Transverse colon (tissue), 4 donors: ENCODE measurements around the gene WDSUB1. TPM values are rescaled to one million over a fixed set of nuclear protein-coding genes. Genes with fewer than 3 reads are reported as not detected.

ENCODE experiments used
- DNase-seq: peaks from one replicate; pipeline ENCODE4 v3.0.0-alpha.2; 2019
- H3K27ac ChIP-seq, 4 donors: fragments of 200-600 bp; sonication (generic); 2 replicates each; pipeline ENCODE4 v1.5.1; 2016 to 2018; ENCODE audit warnings: inconsistent platforms in 4 of 4
- H3K27me3 ChIP-seq: fragments of 200-600 bp; sonication (generic); 2 replicates; pipeline ENCODE4 v1.5.1; 2017; ENCODE audit warnings: inconsistent platforms
- H3K36me3 ChIP-seq, 4 donors: fragments of 200-600 bp; sonication (generic); 2 replicates each; pipeline ENCODE4 v1.5.1; 2017 to 2019; ENCODE audit warnings: inconsistent platforms in 4 of 4
- H3K4me1 ChIP-seq, 4 donors: fragments of 200-600 bp; sonication (generic); 2 replicates each; pipeline ENCODE4 v1.5.1; 2017 to 2020; ENCODE audit warnings: inconsistent platforms in 4 of 4
- H3K4me3 ChIP-seq, 4 donors: fragments of 200-600 bp; sonication (generic); 1 replicate in 1 of 4; 2 replicates in 3 of 4; pipeline versions ENCODE4 v1.5.1 to v1.6.1; 2017 to 2019; ENCODE audit warnings: inconsistent platforms in 4 of 4
- H3K9me3 ChIP-seq, 2 donors: fragments of 200-600 bp; sonication (generic); 2 replicates each; pipeline ENCODE4 v1.5.1; 2017 to 2019; ENCODE audit warnings: inconsistent platforms in 2 of 2
- CTCF ChIP-seq, 5 experiments: fragments of 200-600 bp in 3 of 5; fragments of 450-650 bp in 2 of 5; sonication (generic) in 3 of 5; IDR thresholded peaks; 1 replicate in 2 of 5; 2 replicates in 3 of 5; pipeline ENCODE4 v1.5.1; 2016 to 2017; ENCODE audit warnings: antibody characterized with exemption in 5 of 5, inconsistent platforms in 3 of 5, mild to moderate bottlenecking in 2 of 5, moderate library complexity in 1 of 5
- EP300 ChIP-seq: sonication (generic); formaldehyde crosslinking; IDR thresholded peaks from one replicate; pipeline ENCODE4 v1.6.1; 2017; ENCODE audit warnings: antibody characterized with exemption, low read depth
- POLR2A ChIP-seq: fragments of 450-650 bp; IDR thresholded peaks from one replicate; pipeline ENCODE4 v1.6.1; 2016; ENCODE audit warnings: antibody characterized with exemption, mild to moderate bottlenecking, moderate library complexity
- POLR2AphosphoS5 ChIP-seq, 3 donors: sonication (generic); formaldehyde crosslinking; IDR thresholded peaks; one replicate each; pipeline ENCODE4 v1.6.1; 2016; ENCODE audit warnings: antibody characterized with exemption in 3 of 3
- WGBS, 2 donors: methylation state at CpG; one replicate each; pipeline ENCODE4 v1.1.5; 2018; ENCODE audit warnings: low coverage in 1 of 2; 5-methylcytosine and 5-hydroxymethylcytosine counted together
- in situ Hi-C, 4 donors: fragments of 200-750 bp; cut with MboI; loops; one replicate each; pipeline versions ENCODE4 v1.15.0 to v1.15.1; 2017; ENCODE audit warnings: low sequenced_read_pairs in 3 of 4, low pct_ligation_motif_present in 1 of 4, low pct_unique_long_range_greater_than_20kb in 1 of 4
- intact Hi-C: fragments of 100-400 bp; cut with DNase I; formaldehyde crosslinking; loops from one replicate; pipeline ENCODE4 v1.15.1; 2023; ENCODE audit warnings: low total_unique reads
- total RNA-seq, 4 donors: library from RNA; depleted of rRNA; stranded (reverse); fragments of >200 nt; gene quantifications; one replicate each; pipeline ENCODE4 v1.1.0, GENCODE V29; 2016

Gene WDSUB1
- total RNA-seq, 4 donors from 2014 or later, result 3.4 to 10.3 (median 9.1) TPM

- Histone ChIP-seq H3K9me3 (no peaks in the 10 kb centered on the region), H3K27ac (no peak overlapping the region), H3K36me3 (peaks cover 0 to 4% (median 0%) of the 10 kb centered on the region in 4 donors), H3K27me3 (no peaks in the 10 kb centered on the region), H3K4me1 (no peaks in the 10 kb centered on the region), H3K4me3 (no peak overlapping the region)
- no peak for DNase-seq
- TF ChIP-seq POLR2A (no peak), POLR2AphosphoS5 (IDR thresholded peaks at IDR 0.05) (peak in 1 of 3 donors; percentile 31)
- WGBS, 2 donors, result 66 to 74% methylated on average over 2 of the region's 2 CpGs
- intact Hi-C loops, result no loop called here
- in situ Hi-C loops, result no loop called here
Observed at GRCh38 chr2:159256159-159256558, 30.3 kb downstream of the WDSUB1 start.

- in situ Hi-C loops (no loop called here), intact Hi-C loops (no loop called here)
- Histone ChIP-seq H3K36me3 (peaks cover 0 to 4% (median 0%) of the 10 kb centered on the region in 4 donors), H3K4me1 (peaks cover 0 to 18% (median 10%) of the 10 kb centered on the region in 4 donors), H3K27ac (no peak overlapping the region), H3K27me3 (no peaks in the 10 kb centered on the region), H3K4me3 (no peak overlapping the region), H3K9me3 (no peaks in the 10 kb centered on the region)
- 96% methylated on average over 4 of the region's 4 CpGs for WGBS, 2 donors
- TF ChIP-seq POLR2AphosphoS5 (IDR thresholded peaks at IDR 0.05) (no peak), POLR2A (no peak), CTCF (IDR thresholded peaks at IDR 0.05) (no peak)
- no peak for DNase-seq
Observed at GRCh38 chr2:159252905-159253304, 33.6 kb downstream of the WDSUB1 start.

GRCh38 chr2:159251296-159252173 lies 35.0 kb downstream of the WDSUB1 start:
- peaks cover 0 to 18% (median 10%) of the 10 kb centered on the region in 4 donors for H3K4me1 ChIP-seq
- H3K9me3 ChIP-seq, result peaks cover 0 to 4% of the 10 kb centered on the region in 2 donors
- no peaks in the 10 kb centered on the region for H3K27me3 ChIP-seq
- no peak overlapping the region for H3K27ac ChIP-seq
- no peak for DNase-seq
- peaks cover 0 to 9% (median 3%) of the 10 kb centered on the region in 4 donors for H3K36me3 ChIP-seq
- H3K4me3 ChIP-seq, result no peak overlapping the region
- TF ChIP-seq CTCF (IDR thresholded peaks at IDR 0.05) (no peak), POLR2A (no peak), POLR2AphosphoS5 (IDR thresholded peaks at IDR 0.05) (no peak), EP300 (no peak)
- in situ Hi-C loops (no loop called here), intact Hi-C loops (no loop called here)
- WGBS, 2 donors, result 84% methylated on average over 8 to 12 of the region's 12 CpGs

- no peak overlapping the region for H3K4me3 ChIP-seq
- in situ Hi-C loops, result no loop called here
- intact Hi-C loops, result no loop called here
- DNase-seq, result peak; percentile 72
- peaks cover 0 to 18% (median 10%) of the 10 kb centered on the region in 4 donors for H3K4me1 ChIP-seq
- peaks cover 0 to 19% (median 8%) of the 10 kb centered on the region in 4 donors for H3K36me3 ChIP-seq
- 33% methylated on average over 7 of the region's 7 CpGs for WGBS, 2 donors
- no peaks in the 10 kb centered on the region for H3K27me3 ChIP-seq
- TF ChIP-seq CTCF (IDR thresholded peaks at IDR 0.05) (peak in 1 of 5 experiments; percentile 12), EP300 (no peak), POLR2A (no peak), POLR2AphosphoS5 (IDR thresholded peaks at IDR 0.05) (peak; percentile 13 to 57 (median 44))
- H3K27ac ChIP-seq, result peak overlapping the region; percentile 38 to 72 (median 52)
- H3K9me3 ChIP-seq, result peaks cover 0 to 6% of the 10 kb centered on the region in 2 donors
Observed at GRCh38 chr2:159249990-159250715, 36.4 kb downstream of the WDSUB1 start.
